NK-92 (cell line): ENCODE data around the gene CDC123.
"Not testable (repeated sequence)": the region's sequence is repeated elsewhere in the genome, so short reads cannot be mapped to it uniquely, and the experiment has no call there.

Experiments
- DNase-seq: peaks from one replicate; lab custom pipeline; 2025; ENCODE audit not compliant: unreplicated experiment; lab: John Stamatoyannopoulos, UW

Gene CDC123

DNA sequence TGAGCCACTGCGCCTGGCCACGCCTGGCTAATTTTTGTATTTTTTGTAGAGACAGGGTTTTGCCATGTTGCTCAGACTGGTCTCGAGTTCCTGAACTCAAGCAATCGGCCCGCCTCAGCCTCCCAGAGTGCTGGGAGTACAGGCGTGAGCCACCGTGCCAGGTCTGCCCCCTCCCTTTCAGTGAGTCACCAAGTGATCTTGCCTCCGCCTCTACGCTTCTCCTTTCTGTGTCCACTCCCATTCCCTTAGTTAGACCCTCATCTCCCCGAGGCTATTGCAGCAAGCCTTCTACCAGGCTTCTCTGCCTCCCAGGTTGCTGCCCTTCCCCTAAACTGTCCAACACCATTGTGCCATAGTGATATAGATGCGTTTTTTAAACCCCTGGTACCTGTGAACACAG is 32.9 kb downstream of the CDC123 start:
- DNase-seq: no peak

DNA sequence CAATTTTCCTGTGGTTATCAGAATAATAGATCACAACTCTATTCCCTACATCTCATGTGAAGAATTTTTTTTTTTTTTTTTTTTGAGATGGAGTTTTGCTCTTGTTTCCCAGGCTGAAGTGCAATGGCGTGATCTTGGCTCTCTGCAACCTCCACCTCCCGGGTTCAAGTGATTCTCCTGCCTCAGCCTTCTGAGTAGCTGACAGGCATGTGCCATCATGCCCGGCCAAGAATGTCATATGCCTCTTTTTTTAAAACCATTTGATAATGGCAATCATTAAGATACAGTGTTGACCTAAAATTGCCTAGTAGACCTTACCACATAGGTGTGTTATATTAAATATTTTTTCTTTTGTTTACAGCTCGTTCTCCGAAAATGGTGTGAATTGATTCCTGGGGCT is 38.7 kb downstream of the CDC123 start:
- not testable (repeated sequence) for DNase-seq

DNA sequence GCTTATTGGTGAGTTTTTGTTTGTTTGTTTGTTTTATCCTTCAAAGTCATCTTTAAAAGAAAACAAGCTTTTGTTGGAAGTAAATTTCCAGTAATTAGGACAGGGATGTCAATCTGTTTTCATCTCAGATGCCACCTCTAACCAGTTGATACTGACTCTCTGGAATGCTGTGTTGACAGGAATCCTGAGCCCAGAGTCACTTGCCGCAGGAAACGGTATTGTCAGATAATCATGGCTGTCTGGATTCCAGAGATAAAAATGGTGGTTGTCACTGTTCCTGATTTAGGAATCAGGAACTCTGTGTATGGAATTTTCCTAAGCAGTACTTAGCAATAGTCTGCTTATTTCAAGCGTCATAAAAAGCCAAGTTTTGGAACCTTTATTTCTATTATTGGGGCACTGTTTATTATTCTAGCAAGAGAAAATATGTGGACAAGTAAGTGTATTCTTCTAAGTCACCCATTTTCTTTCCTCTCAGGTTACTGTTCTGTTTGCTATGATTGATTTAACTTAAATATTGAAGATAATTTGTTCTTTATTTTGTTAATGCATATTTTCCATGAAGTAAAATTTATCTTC is 39.2 kb downstream of the CDC123 start:
- DNase-seq: no peak

DNA sequence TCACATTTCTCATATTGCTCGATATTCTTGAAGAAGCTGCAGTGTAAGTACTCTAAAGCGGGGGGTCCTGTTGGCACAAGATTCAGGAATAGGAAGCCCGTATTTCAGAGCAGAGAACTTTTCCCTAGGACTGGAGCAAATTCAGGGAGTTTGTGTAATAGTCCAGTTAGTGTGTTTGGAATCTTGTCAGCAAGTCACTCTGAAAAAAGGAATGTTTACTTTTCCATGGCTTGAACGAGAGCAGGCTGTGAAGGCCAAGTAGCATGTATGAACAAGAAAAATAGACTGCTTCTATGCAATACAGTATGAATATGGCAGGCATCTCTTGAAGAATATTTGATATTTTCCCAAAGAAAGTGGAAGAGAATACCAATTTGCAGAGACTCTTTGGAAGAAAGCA is 39.8 kb downstream of the CDC123 start:
- DNase-seq: no peak

DNA sequence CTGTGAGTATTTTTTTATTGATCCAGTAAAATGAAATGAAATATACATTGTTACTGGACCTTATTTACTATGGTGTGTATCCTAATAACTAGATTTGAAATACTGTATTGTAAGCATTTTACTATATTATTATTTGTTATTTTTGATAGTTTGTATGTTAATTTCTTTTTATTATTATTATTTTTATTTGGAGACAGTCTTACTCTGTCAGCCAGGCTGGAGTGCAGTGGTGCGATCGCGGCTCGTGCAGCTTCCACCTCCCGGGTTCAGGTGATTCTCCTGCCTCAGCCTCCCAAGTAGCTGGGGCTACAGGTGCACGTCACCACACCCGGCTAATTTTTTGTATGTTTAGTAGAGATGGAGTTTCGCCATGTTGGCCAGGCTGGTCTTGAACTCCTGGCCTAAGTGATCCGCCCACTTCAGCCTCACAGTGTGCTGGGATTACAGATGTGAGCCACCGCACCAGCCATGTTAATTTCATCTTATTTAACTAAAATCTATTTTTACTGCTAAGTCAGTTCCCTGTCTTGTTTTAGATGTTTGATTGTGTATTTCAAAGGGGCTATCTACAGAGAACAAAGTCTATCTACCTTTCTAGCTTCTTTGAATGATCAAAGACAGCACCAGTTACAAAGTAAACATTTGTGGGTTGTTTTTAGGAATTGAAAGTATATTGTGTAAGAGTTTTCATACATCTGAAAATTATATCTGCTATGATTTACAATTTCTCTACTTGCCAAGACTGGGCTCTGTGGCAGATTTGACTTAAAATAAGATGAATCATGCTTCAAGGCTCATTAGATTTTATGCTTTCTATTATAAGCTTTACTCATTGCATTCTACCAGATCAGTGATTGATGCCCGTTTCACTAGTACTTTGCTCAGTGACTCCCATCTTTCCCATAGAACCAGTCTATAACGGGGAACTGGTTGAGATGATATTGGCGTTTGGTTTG is 41.6 kb downstream of the CDC123 start:
- no peak for DNase-seq

DNA sequence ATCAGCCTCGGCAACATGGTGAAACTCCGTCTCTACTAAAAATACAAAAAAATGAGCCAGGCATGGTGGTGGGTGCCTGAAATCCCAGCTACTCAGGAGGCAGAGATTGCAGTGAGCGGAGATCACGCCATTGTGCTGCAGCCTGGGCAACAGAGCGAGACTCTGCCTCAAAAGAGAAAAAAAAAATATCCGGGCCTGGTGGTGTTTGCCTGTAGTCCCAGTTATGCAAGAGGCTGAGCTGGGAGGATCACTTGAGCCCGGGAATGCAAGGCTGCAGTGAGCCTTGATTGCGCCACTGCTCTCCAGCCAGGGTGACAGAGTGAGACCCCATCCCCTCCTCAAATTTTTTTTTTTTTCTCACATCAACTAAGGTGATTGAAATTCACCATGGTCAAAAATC is 42.8 kb downstream of the CDC123 start:
- no peak for DNase-seq

DNA sequence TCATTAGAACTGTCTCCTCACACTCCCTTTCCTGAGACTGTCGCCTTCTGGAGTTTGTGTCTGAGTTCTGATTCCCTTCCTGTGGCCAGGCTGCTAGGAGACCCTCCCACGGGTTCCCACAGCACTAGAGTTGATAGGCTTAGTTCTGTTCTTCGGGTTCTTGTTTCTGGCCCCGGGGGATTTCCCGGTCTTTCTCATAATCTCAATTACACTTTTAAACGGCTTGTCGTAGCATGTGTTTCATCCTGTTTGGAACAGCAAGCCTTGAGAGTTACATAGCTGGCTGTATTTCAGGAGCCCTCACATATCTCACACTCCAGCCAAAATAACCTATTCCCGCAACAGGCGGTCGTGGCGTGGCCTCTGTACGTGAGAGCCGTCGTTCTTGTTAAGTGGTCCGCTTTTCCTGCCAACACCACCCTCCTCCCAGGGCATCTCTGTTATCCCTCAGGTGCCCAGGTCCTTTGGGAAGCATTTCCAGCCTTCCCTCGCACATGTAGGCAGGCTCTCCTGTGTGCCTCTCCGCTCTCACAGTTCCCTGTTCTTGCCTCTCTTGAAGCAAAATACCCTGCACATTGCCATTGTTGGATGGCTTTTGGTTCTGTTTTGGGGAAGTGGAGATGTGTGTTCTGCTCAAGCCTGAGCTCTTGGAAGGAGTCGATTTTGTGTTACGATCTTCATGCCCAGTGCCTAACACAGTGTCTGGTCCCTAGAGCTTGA is 46.0 kb downstream of the CDC123 start:
- DNase-seq: no peak

DNA sequence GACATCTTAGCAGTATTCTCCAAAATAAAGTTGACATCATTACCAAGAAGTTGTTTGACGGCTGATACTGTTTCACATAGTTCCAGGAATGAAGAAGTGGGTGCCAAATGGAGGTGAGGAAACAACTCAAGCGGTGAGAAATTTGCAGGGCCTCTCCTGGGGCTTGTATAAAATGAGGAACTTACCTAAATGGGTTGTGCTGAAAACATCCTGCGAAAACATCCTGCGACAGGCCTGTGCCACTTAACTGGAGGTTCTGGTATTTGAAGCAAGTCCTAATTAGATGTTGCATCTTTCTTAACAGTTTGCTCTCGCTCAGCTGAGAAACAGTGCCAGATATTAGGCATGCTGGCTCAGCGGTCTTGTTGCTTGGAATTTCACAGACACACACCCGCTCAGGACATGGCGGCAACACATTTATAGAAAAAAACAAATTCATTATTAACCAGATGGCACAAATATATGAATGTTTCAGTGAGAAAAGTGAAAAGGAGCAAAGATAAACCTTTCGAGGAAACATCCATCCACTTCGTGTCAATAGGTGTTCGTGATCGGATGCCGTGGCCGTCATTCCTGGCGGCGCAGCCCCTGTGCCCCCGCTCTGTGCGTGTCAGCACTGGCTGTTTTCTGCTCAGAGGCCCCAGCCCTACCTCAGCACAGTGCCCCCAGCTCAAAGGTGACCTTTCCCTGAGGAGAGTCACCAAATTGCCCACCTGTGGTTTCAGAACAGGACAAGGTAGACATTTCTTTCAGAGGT is 48.1 kb downstream of the CDC123 start:
- DNase-seq: no peak

DNA sequence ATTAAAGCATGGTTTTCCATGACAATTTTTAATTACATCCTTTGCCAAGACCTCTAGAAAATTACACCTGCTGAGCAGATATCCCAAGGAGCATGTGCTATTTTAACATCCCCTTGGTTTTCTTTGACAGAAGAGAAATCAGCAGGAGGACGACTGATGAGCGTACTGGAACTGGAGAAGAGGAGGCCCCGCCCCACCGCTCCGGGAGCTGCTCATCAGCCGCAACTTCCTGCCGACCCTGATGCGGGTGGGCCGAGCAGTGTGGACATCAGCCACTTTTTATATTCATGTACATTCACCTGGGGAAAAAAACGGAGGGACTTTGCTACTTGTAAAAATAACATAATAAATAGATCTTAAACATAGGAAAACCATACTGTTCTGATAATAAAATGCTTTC is 54.2 kb downstream of the CDC123 start:
- DNase-seq: no peak

DNA sequence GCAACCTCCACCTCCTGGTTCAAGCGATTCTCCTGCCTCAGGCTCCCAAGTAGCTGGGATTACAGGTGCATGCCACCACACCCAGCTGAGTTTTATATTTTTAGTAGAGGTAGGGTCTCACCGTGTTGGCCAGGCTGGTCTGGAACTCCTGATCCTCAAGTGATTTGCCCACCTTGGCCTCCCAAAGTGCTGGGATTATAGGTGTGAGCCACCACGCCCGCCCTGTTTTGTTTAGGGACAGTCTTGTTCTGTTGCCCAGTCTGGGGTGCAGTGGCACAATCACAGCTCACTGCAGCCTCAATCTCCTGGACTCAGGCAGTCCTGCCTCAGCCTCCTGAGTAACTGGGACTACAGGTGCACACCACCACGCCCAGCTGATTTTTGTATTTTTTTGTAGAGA is 54.7 kb downstream of the CDC123 start:
- not testable (repeated sequence) for DNase-seq

DNA sequence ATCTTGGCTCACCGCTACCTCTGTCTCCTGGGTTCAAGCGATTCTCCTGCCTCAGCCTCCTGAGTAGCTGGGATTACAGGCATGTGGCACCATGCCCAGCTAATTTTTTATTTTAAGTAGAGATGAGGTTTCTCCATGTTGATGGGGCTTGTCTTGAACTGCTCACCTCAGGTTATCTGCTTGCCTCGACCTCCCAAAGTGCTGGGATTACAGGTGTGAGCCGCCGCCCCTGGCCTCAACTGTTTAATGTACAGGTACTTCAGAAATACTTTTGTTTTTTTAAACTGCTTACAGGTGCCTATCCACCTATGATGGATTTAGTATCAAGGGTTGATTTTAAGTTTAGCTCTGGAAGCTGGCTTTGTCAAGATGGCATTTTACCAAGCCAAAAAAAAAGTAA is 55.6 kb downstream of the CDC123 start:
- no peak for DNase-seq

DNA sequence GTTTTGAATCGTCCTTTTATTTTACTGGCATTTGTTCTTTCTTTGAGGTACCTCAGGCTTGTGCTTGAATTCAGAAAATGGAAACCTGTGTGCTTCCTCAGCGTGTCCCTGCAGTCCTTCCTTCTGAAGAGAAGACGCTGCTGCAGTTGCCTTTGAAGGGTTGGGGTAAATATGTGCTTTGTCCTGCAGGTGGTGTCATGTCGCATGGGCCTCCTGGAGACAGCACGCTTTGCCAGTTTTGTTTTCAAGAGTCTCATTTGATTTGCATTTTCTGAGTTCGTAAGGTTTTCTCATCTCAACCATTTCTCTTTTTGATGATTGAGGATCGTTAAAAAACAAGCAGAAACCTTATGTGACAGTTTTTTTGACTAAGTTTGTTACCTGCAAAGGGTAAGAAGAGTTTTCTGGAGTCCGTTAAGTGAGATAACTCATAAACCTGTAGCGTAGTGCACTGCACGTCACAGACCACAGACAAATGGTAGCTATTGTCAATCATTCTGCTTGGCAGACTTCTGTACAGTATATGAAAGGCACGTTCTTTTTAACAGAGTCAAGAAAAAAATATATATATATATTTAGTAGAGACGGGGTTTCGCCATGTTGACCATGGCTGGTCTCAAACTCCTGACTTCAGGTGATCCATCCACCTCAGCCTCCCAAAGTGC is 57.0 kb downstream of the CDC123 start:
- DNase-seq: no peak

DNA sequence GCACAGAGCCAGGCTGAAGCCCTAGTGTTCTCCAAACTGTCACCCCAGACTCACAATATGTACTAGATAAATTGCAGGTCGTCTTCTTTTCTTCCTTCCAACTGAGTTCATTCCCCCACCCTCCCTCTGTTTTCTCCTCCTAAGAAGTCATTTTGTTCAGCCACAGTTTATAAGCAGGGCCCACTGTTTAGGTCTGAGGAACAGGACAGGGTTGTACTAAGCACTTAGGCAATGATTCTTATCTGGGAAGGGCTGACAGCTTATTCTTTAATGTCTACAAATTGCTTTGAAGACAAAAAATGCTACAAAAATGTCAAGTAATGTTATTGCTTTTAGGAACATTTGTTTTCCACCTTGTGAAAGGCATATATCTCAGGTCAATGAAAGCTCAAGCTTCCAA is 59.1 kb downstream of the CDC123 start:
- no peak for DNase-seq

DNA sequence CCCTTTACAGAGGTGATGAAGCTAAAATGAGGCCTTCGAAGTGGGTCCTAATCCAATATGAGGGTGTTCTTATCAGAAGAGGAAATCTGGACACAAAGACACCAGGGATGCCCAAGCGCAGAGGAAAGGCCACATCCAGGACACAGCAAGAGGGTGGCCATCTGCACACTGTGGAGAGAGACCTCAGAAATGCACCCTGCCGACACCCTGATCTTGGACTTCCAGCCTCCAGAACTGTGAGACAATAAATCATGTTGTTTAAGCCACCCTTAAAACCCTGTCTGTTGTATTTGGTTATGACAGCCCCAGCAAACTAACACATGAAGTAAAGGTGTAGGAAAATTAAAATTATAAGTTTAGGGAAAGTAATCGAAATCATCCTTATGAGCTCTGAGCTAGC is 64.0 kb downstream of the CDC123 start:
- no peak for DNase-seq

DNA sequence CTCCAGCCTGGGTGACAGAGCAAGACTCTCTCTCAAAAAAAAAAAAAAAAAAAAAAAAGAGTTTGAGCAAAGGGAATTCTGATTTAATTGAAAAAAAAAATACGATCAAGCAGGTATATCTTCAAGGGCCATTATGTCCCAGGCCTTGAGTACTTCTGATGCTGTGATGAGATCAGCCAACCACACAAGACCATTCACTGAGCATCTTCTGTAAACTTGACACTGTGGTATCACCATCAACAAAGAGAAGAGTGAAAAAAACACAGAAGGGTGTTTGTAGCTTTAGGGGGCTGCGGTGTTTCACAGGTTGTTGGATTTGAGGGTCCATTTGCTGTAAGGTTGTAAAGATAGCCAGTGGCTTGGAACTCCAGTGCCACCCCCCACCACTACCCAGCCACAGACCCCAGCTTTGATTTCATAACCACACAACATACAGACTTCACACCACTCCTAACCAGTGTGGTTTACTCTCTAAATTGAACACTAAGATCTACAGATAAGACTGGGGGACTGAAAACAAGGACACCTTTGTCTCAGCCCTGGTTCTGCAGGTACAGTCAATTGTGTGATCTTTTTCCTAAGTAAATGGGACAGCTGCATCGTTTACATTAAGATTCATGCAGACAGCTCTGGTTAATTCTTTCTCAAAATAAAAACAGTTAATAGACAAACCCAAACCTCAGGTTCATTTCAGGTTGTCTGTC is 66.4 kb downstream of the CDC123 start:
- no peak for DNase-seq

DNA sequence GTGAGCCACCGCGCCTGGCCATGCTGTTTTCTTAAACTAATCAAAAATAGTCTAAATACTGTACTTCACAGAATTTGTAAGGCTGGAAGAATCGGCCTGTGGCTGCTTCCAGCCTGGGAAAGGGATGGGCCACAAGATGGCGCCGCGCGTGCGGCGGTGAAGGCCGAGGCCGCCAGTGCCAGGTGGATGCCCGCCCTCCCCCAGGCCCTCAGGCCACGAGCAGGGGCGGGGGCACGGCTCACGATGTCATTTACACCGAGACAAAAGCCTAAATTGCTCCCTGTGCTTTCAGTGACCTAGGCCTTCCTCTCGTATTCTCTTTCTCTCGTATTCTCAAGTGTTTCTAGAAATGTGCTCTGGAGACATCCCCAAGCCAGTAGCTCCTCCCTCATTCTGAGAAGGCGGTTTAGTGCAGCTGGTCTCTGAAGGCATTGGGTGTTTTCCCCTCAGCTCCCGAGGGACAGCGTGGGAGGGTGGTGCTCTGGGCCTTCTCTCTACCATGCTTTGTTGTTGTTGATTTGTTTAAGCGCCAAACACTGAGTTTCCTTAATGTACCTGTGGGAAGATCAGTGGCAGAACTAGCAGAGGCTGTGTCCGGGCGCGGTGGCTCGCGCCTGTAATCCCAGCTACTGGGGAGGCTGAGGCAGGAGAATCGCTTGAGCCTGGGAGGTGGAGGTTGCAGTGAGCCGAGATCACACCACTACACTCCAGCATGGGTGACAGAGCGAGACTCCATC is 68.4 kb downstream of the CDC123 start:
- no peak for DNase-seq

DNA sequence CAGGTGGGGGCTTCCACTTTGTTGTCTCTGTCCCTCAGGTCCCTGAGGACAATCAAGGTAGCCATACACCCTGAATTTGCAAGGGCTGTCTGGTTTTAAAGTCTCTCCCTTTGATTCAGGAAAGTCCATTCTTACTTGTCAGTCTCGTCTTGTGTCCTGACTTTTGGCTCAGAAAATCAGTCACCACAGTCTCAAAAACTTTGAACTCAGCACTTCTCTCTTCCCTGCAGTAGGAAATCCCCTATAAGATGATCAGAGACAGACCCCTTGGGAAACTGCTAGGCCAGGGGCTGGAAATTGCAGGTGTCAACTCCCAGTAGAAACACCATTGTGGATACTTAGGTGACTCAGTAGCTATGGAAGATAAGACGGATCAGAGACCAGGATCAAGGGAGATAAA is 73.1 kb downstream of the CDC123 start:
- DNase-seq: no peak

DNA sequence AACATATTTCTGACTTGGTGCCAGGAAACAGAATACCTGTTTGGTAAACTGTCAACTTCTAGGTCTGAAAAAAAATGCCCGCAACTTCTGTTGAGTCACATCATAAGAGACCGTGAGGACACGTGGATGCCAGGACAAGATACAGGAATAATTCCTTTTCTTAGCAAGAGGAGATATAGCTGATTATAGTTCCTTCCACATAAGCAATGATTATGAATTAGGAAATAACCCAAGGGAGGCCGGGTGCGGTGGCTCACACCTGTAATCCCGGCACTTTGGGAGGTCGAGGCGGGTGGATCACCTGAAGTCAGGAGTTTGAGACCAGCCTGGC is 75.2 kb downstream of the CDC123 start:
- DNase-seq: no peak

DNA sequence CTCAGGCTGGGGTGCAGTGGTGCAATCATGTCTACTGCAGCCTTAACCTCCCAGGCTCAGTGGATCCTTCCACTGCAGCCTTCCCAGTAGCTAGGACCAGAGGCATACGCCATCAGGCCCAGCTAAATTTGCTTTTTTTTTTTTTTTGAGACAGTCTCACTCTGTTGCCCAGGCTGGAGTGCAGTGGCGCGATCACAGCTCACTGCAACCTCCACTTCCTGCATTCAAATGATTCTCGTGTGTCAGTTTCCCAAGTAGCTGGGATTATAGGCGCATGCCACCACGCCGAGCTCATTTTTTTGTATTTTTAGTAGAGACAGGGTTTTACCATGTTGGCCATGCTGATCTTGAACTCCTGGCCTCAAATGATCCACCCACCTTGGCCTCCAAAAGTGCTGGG is 81.9 kb downstream of the CDC123 start:
- not testable (repeated sequence) for DNase-seq

DNA sequence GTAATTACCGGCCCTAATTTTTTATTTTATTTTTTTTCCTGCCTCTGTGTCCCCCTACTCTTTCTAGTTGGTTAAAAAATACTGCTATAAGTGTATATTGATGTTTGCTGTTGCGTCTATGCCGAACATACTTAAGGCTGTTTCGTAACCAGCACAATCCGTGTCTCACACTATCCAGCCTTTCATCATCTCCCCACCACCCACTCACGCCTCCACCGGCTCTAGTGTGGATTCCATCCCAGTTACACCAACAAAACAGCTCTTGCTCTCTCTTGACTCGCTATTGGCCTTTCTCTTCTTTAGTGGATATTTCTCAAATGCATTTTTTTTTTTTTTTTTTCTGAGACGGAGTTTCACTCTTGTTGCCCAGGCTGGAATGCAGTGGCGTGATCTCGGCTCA is 83.3 kb downstream of the CDC123 start:
- no peak for DNase-seq
